ENCODE measurements around the gene CNN2.

Gene CNN2

GRCh38 chr19:1049106-1049505 is 22.7 kb downstream of the CNN2 start:
- DNase-seq (ENCODE audit: low read depth), result no peak

- no peak for DNase-seq (ENCODE audit: low read depth)
Measured at GRCh38 chr19:1049800-1050199, 23.4 kb downstream of the CNN2 start.

GRCh38 chr19:1050989-1051788 is 24.8 kb downstream of the CNN2 start:
- DNase-seq (ENCODE audit: low read depth), result no peak

- no peak for DNase-seq (ENCODE audit: low read depth)
Measured at GRCh38 chr19:1051791-1052190, 25.4 kb downstream of the CNN2 start.

- no peak for DNase-seq (ENCODE audit: low read depth)
Measured at GRCh38 chr19:1052349-1052975, 26.1 kb downstream of the CNN2 start.

GRCh38 chr19:1053176-1054101 is 27.0 kb downstream of the CNN2 start:
- DNase-seq (ENCODE audit: low read depth), result no peak

GRCh38 chr19:1054102-1055027 is 28.0 kb downstream of the CNN2 start:
- DNase-seq (ENCODE audit: low read depth), result no peak

- DNase-seq (ENCODE audit: low read depth), result no peak
Measured at GRCh38 chr19:1055028-1055425, 28.6 kb downstream of the CNN2 start.

GRCh38 chr19:1055886-1056620 is 29.6 kb downstream of the CNN2 start:
- DNase-seq (ENCODE audit: low read depth), result no peak

- DNase-seq (ENCODE audit: low read depth), result no peak
Measured at GRCh38 chr19:1057176-1057855, 30.9 kb downstream of the CNN2 start.

GRCh38 chr19:1058112-1058511 is 31.7 kb downstream of the CNN2 start:
- no peak for DNase-seq (ENCODE audit: low read depth)

GRCh38 chr19:1060689-1061088 is 34.3 kb downstream of the CNN2 start:
- no peak for DNase-seq (ENCODE audit: low read depth)

GRCh38 chr19:1061987-1062386 is 35.6 kb downstream of the CNN2 start:
- no peak for DNase-seq (ENCODE audit: low read depth)

- no peak for DNase-seq (ENCODE audit: low read depth)
Measured at GRCh38 chr19:1062387-1063029, 36.1 kb downstream of the CNN2 start.

GRCh38 chr19:1063030-1063908 is 36.9 kb downstream of the CNN2 start:
- DNase-seq (ENCODE audit: low read depth), result no peak

- no peak for DNase-seq (ENCODE audit: low read depth)
Measured at GRCh38 chr19:1063909-1064660, 37.7 kb downstream of the CNN2 start.

GRCh38 chr19:1064661-1065605 is 38.5 kb downstream of the CNN2 start:
- DNase-seq (ENCODE audit: low read depth), result peak; percentile 68
